ENCODE results near the gene LAPTM5.
"Not testable (repeated sequence)": the region's sequence is repeated elsewhere in the genome, so short reads cannot be mapped to it uniquely, and the experiment has no call there.

LAPTM5 gene, protein sequence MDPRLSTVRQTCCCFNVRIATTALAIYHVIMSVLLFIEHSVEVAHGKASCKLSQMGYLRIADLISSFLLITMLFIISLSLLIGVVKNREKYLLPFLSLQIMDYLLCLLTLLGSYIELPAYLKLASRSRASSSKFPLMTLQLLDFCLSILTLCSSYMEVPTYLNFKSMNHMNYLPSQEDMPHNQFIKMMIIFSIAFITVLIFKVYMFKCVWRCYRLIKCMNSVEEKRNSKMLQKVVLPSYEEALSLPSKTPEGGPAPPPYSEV

DNA sequence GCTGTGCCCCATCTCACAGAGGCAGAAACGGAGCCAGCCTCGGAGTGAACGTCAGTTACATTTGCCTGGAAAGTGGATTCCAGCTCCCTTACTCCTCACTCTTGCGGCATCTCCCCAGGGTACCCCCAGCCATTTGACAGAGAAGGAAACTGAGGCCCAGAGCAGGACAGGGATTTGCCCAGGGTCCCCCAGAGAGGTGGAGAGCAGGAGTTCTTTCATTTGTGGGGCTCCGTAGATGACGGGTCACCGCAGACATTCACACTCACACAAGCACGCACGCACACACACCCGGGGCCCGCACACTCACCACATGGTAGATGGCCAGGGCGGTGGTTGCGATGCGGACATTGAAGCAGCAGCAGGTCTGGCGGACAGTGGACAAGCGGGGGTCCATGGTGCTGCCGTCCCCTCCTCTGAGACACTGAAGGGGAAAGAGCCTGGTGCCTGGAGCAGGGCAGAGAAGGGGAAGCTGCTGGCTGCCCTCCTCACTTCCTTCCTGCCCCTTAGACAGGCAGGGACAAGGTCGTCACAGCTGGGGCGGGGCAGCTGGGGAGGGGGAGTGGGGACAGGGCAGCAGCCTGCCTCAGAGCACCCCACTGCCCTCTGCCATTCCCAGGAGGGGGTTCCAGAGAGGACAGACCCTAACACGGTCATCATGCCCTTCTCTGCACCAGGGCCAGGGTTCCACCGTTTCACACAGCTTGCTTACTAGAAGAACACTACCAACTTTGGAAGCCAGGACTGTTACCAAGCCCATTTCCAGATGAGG lies at the start of gene LAPTM5:
Gene LAPTM5 (minus strand): TSS at position 423 of the 769 bp plus-strand sequence. CDS start 29 bp downstream, at position 394.
- peak; percentile 59 for DNase-seq (ENCODE audit: low read depth)

DNA sequence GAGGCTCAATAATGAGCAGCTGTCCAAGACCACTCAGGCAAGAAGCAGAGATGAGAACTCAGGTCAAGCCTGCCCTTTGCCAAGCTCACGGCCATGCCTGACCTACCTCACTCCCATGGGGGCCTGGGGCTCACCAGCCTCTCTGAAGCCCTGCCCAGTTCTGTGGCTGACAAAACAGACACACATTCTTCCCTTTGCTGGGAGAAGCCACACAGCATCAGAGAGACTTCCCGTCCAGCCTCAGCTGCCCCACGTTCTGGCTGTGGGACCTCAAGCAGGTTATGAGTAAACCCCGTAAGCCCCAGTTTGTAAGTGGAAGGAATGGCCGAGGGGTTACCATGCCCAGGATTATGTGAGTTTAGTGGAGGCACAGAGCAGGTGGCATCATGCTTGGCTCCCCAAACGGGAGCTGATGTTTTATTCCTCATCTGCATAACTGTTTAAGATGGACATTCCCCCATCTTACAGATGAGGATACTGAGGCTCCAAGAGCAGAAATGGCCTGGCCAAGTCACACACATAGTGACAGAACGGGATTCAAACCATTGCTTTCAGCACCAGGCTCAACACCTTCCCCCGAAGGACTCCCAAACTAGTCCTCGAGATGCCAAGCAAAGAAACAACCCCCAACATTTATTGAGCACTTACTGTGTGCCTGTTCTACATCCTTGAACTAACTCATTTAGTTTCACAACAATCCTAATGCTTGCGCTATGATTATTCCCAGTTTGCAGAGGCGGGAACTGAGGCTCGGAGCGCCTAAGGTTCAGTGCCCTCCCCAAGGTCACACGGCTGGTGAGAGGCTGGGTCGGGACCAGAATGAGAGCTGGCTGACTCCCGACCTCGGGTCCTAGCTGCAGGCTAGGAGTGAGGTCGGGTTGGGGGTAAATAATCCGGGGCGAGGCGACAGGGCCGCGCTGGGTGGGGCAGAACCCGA lies 49.1 kb upstream of the LAPTM5 start:
- no peak for DNase-seq (ENCODE audit: low read depth)

DNA sequence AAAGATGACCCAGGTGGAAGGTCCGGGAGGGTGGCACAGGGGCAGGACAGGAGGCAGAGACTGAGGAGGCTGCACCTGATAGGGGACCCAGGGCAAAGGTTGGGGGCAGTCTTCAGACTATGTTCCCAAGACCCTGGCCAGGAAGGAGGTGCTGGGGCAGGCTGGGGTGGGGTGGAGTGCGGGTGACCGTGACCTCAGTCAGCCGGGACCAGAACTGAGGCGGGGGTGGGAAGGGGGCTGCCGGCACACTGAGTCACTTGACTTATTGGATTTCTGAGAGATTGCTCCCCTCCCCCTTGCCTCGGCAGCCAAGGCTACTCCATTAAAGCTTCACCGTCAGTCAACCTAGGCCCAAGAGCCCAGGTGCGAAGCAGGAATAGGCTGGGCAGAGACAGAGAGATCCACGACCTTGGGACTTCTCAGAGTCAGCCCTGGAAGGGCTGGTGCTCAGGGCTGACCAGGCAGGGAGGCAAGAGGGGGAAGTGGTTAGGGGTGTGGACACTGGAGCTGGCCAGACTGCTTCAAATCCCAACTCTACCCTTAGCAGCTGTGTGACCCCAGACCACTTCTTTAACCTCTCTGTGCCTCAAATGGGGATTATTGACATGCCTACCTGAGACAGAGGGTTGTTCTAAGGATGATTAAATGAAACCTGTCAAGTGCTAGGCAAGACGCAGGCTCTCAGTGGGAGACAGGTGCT lies 47.9 kb upstream of the LAPTM5 start:
- no peak for DNase-seq (ENCODE audit: low read depth)

DNA sequence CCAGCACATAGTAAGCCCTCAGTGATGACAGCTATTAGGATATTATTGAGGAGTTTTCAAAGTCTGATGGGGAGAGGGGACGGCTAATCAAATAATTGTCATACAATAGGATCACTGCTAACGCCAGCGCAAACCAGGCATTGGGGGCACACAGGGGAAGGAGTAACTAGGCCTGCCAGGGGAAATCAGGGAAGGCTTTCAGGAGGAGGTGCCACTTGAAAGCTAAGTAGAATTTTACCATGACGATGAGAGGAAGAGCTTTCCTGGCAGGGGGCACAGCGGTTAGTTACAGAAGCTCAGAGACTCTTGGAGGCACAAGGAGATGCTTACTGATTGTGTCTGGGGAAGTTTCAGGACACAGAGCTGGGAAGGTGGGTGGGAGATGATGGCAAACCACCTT lies 47.2 kb upstream of the LAPTM5 start:
- no peak for DNase-seq (ENCODE audit: low read depth)

DNA sequence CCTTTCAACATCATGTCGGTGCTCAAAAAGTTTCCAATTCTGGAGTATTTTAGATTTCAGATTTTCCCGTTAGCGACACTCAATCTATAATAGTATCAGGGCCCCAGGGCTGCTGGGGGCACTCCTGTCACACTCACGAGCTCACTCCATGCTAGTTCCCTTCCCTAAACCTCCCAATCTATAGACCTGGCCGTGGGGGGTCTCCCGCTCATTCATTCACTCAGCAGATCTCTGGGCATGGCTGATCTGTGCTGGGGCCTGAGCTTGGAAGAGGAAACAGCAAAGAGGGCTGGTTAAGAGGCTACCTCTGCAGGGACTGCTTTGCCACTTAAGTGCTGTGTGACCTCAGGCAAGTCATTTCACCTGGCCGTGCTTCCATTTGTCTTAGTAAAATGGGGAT lies 46.8 kb upstream of the LAPTM5 start:
- no peak for DNase-seq (ENCODE audit: low read depth)

DNA sequence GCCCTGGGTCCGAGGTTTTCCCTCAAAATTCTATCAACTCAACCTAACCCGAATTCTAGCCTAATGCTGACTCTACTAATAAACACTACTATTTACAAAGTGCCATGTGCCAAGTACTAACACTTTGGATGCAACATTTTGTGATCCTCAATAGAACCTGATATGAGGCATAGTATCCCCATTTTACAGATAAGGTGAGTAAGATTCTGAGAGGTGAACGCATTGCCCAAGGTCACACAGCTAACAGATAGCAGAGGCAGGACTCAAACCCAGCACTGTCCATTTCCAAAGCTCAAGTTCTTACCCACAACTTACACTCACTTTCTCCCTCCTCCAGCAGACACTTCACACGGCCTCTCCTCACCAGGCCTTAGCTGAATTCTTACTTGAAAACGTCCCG lies 46.0 kb upstream of the LAPTM5 start:
- DNase-seq (ENCODE audit: low read depth), result no peak

DNA sequence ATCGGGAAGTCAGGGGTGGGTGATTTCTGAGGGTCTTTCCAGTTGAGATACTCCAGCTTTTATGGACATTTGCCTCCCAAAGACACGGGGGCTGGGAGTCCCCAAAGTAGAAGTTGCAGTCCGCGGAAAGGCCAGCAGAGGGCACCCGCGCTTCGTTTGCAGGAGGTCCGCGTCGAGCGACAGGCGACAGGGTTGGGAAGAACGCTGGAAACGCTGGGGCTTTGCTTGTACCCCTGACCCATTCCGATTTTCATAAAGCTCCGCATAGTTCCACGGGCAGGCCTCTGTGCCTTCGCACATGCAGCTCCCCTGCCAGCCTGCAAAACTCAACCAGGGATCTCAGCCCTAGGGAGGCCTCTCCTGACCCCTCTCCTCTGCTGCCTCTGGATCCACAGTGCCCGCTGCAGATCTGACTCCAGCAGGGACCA lies 44.2 kb upstream of the LAPTM5 start:
- peak; percentile 54 for DNase-seq (ENCODE audit: low read depth)

DNA sequence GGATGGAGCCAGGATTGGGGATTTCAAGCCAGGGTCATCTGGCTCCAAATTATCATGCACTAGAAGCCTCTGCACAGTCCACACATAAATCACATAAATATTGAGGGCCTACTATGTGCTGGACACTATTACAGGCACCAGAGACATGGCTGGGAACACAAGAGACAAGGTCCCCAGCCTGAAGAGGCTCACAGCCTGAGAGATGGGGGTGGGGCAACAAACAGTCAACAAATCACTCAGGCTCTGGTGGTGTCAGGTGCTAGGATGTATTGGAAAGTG lies 41.6 kb upstream of the LAPTM5 start:
- no peak for DNase-seq (ENCODE audit: low read depth)

DNA sequence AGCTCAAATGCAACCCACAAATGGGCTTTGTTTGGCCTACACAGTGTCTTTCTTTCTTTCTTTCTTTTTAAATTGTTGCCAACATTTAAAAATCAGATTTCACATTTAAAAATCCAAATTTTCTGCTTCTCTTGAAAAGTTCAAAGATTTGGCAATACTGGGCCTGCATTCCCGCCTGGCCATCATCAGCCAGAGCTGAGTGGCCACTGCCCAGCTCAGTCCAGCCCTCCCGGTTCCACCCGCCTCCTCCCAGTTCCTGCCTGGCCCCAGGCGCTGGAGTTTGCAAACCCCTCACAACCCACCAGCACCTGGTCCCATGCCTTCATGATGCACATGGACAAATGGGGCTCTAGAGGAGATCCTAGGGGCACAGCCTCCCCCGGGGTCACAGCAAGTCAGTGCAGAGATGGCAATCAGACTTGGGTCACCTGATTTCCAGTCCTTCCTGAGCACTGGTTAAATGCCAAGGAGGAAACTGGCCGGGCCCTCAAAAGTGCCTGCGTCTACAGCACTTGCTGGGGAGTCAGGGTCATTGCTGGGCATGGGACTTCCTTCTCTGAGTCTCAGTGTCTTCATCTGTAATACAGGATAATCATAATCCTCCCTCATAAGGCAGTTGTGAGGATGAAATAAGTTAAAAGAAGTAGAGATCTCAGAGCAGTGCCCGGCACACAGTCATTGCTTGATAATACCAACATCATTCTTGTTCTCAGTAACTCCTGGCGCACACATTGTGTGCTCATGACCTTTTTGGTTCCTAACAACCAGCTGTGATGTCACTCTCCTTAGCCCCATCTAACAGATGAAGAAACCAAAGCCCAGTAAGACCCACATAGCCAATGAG lies 41.0 kb upstream of the LAPTM5 start:
- no peak for DNase-seq (ENCODE audit: low read depth)

DNA sequence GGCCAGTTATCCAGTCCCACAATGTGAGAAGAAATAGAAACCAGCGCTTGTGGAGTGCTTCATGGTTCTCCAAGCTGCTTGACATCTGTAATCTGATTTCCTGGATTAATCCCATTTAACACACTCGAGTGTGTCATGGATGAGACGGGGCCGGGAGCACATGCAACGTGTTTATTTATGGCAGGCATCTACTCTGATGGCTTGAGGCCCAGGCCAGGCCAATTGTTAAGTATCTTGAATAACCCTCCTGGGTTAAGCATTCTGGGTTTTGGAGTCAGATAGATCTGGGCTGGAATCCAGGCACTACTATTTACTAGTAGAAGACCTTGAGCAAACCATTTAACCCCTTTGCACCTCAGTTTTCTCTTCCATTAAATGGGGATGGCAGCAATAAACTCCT lies 37.5 kb upstream of the LAPTM5 start:
- no peak for DNase-seq (ENCODE audit: low read depth)

DNA sequence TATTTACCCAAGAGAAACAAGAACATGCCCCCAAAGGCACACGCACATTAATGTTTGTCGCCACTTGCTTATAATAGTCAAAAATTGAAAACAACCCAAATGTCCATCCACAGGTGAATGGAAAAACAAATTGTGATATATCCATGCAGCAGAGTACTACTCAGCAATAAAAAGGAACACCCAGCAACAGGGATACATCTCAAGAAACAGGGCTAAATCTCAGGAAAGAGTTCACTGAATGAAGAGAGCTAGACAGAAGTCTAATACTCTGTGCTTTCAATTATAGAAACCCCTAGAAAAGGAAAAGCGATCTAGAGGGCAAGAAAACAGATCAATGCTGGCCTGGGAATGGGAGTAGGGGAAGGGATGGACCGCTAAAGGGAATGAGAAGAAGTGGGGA lies 36.7 kb upstream of the LAPTM5 start:
- DNase-seq (ENCODE audit: low read depth), result no peak

DNA sequence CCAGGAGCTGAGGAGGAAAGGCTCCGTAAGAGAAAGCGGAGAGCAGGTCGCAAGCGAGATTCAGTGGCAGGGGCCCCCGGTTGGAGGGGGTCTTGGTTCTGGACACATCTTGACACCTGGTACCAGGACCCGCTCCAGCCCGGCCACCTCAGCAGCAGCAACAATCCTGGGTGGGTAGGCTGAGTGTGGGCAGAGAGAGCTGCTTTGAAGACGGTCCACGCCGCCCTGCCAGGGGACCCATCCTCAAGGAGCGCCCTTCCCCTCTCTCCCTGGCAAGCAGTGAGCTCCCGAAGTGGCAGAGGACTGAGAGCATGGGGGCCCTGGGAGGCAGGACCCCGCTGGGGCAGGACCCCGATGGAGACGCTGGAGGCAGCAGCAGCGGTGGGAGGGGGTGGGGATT lies 35.6 kb upstream of the LAPTM5 start:
- DNase-seq (ENCODE audit: low read depth), result no peak

DNA sequence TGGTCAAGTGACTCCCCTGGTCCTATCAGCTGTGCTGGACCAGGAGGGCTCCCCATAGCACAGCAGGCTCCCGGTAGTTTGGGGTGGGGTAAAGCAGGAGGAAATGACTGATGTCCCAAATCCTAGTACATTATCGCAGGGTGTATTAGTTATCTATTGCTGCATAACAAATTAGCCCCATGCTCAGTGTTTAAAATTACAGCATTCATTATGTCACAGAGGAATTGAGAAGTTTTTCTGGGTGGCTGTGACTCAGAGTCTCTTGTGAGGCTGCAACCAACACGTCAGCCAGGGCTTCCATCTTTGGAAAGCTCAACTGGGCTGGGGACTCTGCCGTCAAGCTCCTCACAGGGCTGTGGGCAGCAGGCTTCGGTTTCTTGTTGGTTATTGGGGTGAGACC lies 34.3 kb upstream of the LAPTM5 start:
- DNase-seq (ENCODE audit: low read depth), result no peak

DNA sequence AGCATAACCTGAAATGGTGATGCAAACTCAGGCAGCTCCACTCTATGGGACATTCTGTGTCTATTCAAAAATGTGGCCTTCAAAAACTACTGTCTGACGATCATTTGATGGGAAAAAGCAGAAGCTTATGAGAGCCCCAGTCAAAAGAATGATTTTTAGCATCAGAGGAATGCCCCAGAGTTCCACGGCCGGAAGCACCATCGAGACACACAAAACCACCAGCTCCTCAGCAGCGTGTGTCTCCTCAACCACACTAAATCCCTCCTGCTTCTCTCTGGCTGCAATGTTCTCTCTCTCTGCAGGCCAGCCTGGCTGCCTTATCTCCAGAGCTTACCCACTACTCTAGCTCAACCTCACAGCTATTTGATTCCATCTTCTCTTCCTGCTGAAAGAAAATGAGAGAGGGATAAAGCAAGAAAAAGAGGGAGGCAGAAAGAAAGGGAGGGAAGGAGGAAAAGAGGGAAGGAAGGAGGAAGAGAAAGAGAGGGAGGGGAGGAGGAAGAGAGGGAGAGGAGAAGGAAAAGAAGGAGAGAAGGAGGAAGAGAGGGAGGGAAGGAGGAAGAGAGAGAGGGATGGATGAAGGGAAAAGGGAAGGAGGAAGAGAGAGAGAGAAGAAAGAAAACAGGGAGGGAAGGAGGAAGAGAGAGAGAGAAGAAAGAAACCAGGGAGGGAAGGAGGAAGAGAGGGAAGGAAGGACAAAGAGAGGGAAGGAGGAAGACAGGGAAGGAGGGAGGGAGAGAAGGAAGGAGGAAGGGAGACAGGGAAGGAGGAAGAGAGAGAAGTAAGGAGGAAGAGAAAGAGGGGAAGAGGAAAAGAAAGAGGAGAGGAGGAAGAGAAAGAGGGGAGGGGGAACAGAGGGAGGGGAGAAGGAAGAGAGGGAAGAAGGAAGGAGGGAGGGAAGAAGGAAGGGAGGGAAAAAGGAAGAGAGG lies 33.5 kb upstream of the LAPTM5 start:
- DNase-seq (ENCODE audit: low read depth), result no peak

DNA sequence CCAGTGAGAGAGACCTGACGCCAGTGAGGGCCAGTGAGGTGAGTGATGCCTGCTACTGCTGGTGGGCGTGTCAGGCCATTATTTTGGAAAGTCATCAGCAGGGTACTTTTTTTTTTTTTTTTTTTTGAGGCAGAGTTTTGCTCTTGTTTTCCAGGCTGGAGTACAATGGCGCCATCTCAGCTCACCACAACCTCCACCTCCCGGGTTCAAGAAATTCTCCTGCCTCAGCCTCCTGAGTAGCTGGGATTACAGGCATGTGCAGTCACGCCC lies 32.6 kb upstream of the LAPTM5 start:
- DNase-seq (ENCODE audit: low read depth), result not testable (repeated sequence)

DNA sequence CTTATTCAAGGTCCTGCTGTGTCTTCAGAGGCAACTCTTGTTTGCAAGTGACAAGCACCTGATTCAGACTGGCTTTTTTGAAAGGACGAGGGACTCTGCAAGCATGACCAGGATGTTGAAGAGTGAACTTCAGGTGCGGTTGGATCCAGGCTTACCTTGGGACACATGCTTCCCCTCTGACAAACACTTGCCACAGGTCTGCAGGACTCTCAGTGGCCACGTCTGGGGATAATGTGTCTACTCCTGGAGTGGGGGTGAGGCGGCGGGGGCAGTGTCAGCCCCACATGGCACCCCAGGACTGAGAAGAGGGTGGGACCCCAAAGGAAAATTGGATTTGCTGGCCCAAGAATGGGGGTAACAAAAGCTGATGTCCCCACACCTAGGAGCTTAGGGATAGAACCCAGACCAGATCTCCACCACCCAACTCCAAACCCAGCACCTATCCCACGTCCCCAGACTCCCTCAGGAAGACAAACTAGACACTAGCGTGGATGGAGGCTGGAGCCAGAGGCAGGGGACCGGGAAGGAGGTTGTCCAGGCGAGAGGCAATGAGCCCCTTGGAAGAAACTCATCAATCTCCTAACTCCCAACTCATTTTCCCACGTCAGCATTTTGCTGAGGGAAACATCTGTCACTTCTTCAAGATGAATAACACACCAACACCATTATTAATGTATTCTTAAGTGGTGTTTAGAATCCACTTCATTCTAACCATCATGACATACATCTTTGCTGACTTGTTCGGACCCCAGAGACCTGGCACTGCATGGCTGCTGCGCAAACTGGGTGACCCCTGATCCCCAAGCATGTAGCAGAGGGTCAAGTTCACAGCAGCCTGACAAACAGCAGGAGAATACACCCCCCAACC lies 32.0 kb upstream of the LAPTM5 start:
- DNase-seq (ENCODE audit: low read depth), result no peak

DNA sequence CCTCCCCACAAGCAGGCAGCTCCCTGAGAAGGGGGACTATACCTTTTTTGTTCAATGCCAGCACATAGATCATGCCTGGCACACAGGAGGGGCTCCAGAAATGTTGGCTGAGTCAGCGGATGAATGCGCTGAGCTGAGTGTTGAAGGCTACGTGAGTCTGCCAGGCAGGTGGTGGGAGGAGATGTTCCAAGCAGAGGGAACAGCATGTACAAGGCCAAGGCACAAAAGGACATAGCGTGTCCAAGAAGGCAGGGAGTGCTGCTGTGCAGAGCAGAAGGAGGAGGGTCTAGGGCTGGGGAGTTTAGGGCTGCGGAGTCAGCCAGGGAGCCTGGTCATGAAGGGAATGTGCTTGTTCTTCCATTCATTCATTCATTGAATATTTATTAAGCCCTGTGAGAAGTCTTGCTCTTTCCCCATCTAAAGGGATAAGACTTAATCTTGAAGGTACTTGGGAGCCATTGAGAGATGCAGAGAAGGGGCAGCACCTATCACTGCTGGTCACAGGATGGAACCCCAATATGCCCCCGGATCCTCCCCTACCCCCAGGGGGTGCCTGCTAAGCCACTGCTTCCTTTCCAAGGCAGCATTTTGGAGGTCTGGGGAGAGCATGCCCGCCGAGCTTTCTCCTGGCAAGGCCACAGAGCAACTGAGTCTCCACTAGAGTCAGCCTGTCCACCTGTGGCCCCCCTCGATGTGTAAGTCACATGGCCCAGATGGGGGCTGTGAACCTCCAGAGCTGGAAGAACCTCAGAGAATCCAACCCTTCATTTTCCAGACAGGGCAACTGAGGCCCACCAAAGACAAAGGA lies 31.2 kb upstream of the LAPTM5 start:
- no peak for DNase-seq (ENCODE audit: low read depth)

DNA sequence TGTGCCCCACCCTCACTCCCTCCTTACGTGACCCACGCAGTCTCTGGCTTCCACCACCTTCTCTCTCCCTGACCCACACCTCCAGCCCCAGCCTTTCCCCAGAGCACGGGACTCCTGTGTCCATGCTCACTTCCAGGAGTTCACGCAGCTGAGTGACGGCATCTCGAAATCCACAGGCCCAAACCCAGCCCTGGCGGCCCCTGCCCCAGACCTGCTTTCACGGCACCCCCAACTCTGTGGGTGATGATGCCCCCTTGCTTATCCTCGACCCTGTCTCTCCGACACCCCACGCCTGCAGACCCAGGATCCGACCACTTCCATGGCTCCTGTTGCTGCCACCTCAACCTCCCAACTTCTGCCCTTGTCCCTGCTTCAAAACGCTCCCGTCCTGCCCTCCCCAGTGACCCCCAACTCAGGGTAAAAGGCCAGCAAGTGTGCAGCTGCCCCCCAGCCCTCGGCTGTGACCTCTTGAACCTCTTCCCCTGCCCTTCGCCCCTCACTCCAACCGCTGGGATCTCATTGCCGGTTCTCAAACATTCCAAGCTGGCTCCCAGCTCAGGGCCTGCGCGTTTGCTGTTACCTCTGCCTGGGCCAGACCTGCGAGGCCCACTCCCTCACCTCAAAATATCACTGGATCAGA lies 30.4 kb upstream of the LAPTM5 start:
- DNase-seq (ENCODE audit: low read depth), result no peak

All from activated T-helper 1 cell treated with Interleukin-2 at 50 U/mL for 16 hours (primary cell).